HFFc6 (cell line): Measurements from ENCODE around the gene PSME3IP1. TPM values are rescaled to one million over a fixed set of nuclear protein-coding genes. Genes with fewer than 3 reads are reported as not detected.

Source experiments
- DNase-seq: peaks from one replicate; pipeline ENCODE4 v3.0.0-alpha.2; 2018
- H3K27ac Mint-ChIP-seq: 2 replicates; pipeline ENCODE4 v1.8.0; 2020; ENCODE audit warnings: mild to moderate bottlenecking, mixed read lengths
- H3K27me3 Mint-ChIP-seq: 2 replicates; pipeline ENCODE4 v1.8.0; 2021; ENCODE audit warnings: mild to moderate bottlenecking, moderate library complexity, mixed read lengths; ENCODE audit not compliant: insufficient read depth
- H3K36me3 Mint-ChIP-seq: 2 replicates; pipeline ENCODE4 v1.8.0; 2021; ENCODE audit warnings: low read depth, mixed read lengths
- H3K4me1 Mint-ChIP-seq: 2 replicates; pipeline ENCODE4 v1.8.0; 2020; ENCODE audit warnings: low read depth, mixed read lengths
- H3K4me3 Mint-ChIP-seq: 2 replicates; pipeline ENCODE4 v1.8.0; 2020; ENCODE audit warnings: mild to moderate bottlenecking, moderate library complexity, mixed read lengths
- H3K9me3 Mint-ChIP-seq: 2 replicates; pipeline ENCODE4 v1.8.0; 2020; ENCODE audit warnings: mild to moderate bottlenecking, mixed read lengths
- CTCF ChIP-seq: fragments of 200-600 bp; sonication (generic); IDR thresholded peaks from 2 replicates; pipeline ENCODE4 v1.5.0; 2021; ENCODE audit warnings: antibody characterized with exemption, mild to moderate bottlenecking
- total RNA-seq, 6 experiments: library from RNA; stranded (reverse); fragmentation: NEBNext Ultra II Directional; extraction: Animal tissue kit (Norgen Biotek cat#: 25700); gene quantifications; 2 replicates in 1 of 6; 3 replicates in 5 of 6; pipeline ENCODE4 v1.2.3, GENCODE V29; 2021

PSME3IP1 gene
- total RNA-seq, 6 experiments from 2014 or later, result 55.9 to 85.0 (median 76.5) TPM

- H3K4me3 Mint-ChIP-seq, result no peak overlapping the region
- no peak for TF ChIP-seq CTCF
- no peak overlapping the region for H3K27ac Mint-ChIP-seq
- H3K36me3 Mint-ChIP-seq, result peaks cover 13% of the 10 kb centered on the region
- DNase-seq, result no peak
- H3K9me3 Mint-ChIP-seq, result no peaks in the 10 kb centered on the region
- no peaks in the 10 kb centered on the region; the same call in 1 of the 2 replicates for H3K27me3 Mint-ChIP-seq
- no peaks in the 10 kb centered on the region for H3K4me1 Mint-ChIP-seq
Observed at GRCh38 chr16:57166451-57166850, 19.4 kb downstream of the PSME3IP1 start.

- Mint-ChIP-seq H3K36me3 (peaks cover 8% of the 10 kb centered on the region), H3K27me3 (no peaks in the 10 kb centered on the region), H3K4me3 (no peak overlapping the region), H3K4me1 (no peaks in the 10 kb centered on the region), H3K27ac (no peak overlapping the region), H3K9me3 (no peaks in the 10 kb centered on the region)
- no peak for TF ChIP-seq CTCF
- DNase-seq, result no peak
Observed at GRCh38 chr16:57165938-57166337, 19.9 kb downstream of the PSME3IP1 start.

- no peaks in the 10 kb centered on the region for H3K9me3 Mint-ChIP-seq
- no peak for DNase-seq
- no peak overlapping the region for H3K4me3 Mint-ChIP-seq
- H3K4me1 Mint-ChIP-seq, result no peaks in the 10 kb centered on the region
- no peak overlapping the region for H3K27ac Mint-ChIP-seq
- no peaks in the 10 kb centered on the region for H3K27me3 Mint-ChIP-seq
- H3K36me3 Mint-ChIP-seq, result peaks cover 6% of the 10 kb centered on the region
- no peak for TF ChIP-seq CTCF
Observed at GRCh38 chr16:57165483-57165882, 20.4 kb downstream of the PSME3IP1 start.

- Mint-ChIP-seq H3K36me3 (peaks cover 6% of the 10 kb centered on the region), H3K9me3 (no peaks in the 10 kb centered on the region)
Observed at GRCh38 chr16:57163842-57164241, 22.0 kb downstream of the PSME3IP1 start.

GRCh38 chr16:57159447-57159846 is 26.4 kb downstream of the PSME3IP1 start:
- H3K4me1 Mint-ChIP-seq, result no peaks in the 10 kb centered on the region
- no peak overlapping the region for H3K27ac Mint-ChIP-seq
- no peaks in the 10 kb centered on the region for H3K9me3 Mint-ChIP-seq
- TF ChIP-seq CTCF, result no peak
- no peaks in the 10 kb centered on the region for H3K27me3 Mint-ChIP-seq
- DNase-seq, result no peak
- H3K36me3 Mint-ChIP-seq, result peaks cover 10% of the 10 kb centered on the region; the same call in 1 of the 2 replicates
- H3K4me3 Mint-ChIP-seq, result no peak overlapping the region

More at GRCh38 chr16:57163842-57164241, 22.0 kb downstream of the PSME3IP1 start:
- Mint-ChIP-seq H3K4me1 (no peaks in the 10 kb centered on the region), H3K4me3 (no peak overlapping the region), H3K27ac (no peak overlapping the region), H3K27me3 (no peaks in the 10 kb centered on the region)
- DNase-seq, result no peak
- no peak for TF ChIP-seq CTCF

GRCh38 chr16:57157533-57157932 is 28.3 kb downstream of the PSME3IP1 start:
- H3K27ac Mint-ChIP-seq, result no peak overlapping the region
- no peaks in the 10 kb centered on the region for H3K4me1 Mint-ChIP-seq
- peaks cover 2% of the 10 kb centered on the region; the same call in 1 of the 2 replicates for H3K27me3 Mint-ChIP-seq
- H3K36me3 Mint-ChIP-seq, result peaks cover 16% of the 10 kb centered on the region; the same call in 1 of the 2 replicates
- no peak overlapping the region for H3K4me3 Mint-ChIP-seq
- DNase-seq, result no peak
- TF ChIP-seq CTCF, result no peak
- no peaks in the 10 kb centered on the region for H3K9me3 Mint-ChIP-seq
